Measurements from ENCODE around the gene STX10.

Gene STX10

DNA sequence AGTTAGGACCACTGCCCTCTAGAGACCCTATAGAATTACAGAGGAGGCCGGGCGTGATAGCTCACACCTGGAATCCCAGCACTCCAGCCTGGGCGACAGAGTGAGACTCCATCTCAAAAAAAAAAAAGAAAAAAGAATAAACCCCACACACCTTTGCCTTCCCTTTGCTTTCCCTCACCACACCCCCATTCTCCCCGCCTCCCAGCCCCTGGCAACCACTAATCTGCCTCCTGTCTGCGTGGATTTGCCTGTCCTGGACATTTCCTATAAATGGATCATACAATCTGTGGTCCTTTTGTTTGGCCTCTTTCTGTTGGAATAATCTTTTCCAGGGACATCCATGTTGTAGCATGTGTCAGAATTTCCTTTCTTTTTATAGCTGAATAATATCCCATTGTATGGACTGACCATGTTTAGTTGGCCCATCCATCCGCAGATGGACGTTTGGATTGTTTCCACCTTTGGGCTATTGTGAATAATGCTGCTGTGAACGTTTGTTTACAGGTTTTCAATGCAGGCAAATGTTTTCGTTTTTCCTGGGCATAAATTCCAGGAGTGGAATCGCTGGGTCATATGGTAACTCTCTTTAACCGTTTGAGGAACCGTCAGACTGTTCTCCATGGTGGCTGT, 16.8 kb downstream of the STX10 start:
- H3K9ac ChIP-seq (ENCODE audit: low read depth, low read length): no peak overlapping the region
- H3K36me3 ChIP-seq (ENCODE audit: control insufficient read depth, insufficient read depth, low read length): peaks cover 45% of the 10 kb centered on the region
- H3K4me3 ChIP-seq (ENCODE audit: low read depth, low read length): no peak overlapping the region
- H3K4me1 ChIP-seq (ENCODE audit: control insufficient read depth, insufficient read depth, low read length): no peaks in the 10 kb centered on the region
- no peaks in the 10 kb centered on the region for H3K9me3 ChIP-seq (ENCODE audit: control insufficient read depth, insufficient read depth, low read length)
- no peaks in the 10 kb centered on the region for H3K27me3 ChIP-seq (ENCODE audit: control insufficient read depth, insufficient read depth, low read length)

DNA sequence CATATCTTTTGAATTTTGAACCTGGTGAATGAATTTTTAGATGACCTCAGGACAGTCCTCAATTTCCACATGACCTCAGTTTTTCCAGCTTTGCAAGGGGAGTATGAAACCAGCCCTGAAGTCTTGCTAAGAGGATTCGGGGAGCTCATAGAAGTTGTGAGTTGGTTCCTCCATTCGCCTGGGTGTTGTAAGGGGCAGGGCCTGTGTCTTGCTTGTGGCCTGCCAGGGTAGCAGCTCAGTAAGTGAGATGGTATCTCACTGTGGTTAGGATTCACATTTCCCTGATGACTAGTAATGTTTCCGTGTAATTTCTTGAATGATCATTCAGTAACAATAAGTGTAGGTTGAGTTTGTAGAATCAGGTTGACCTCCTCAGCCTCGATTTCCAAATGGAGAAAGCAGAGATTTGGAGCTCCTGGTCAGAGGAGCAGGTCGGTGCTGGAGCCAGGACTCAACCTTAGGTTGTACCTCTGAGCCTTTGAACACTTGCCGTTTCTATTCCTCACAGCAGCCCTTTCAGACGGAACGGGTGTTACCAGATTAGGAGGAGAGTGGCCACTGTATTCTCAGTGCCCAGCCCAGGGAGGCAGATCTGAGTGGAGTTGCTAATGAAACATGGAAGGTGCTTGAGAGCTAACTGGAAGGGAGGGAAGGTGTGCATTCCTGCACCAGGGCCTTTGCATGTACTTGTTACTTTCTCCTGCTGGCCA, 17.5 kb downstream of the STX10 start:
- H3K9ac ChIP-seq (ENCODE audit: low read depth, low read length): peak overlapping the region; percentile 32

DNA sequence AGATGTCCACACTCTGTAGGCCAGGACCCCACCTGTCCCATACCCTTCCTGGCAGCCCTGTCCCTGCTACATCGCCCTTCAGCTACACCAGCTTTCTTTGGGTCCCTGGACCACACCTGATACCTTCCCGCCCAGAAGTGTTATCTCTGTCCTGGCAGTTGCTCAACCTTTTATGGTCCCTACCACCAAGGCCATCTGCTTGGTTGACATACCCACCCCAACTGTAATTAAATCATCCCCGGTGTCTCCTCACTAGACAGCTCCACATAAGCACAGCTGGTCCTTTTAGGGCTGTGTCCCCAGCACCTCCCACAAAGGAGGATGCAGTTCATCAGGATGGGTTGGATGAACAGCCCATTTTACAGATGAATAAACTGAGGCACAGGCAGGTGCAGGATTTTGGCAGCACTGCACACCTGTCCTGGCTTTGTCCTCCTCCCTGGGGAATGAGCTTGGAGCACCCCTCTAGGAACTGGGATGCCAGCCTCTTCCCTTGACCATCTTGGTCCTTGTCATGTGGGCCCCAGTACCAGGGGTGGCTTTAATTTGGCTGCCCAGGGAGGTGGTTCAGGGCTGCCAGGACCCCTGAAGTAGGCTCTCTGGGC, 19.2 kb downstream of the STX10 start:
- Histone ChIP-seq H3K27me3 (ENCODE audit: control insufficient read depth, insufficient read depth, low read length) (no peaks in the 10 kb centered on the region), H3K9me3 (ENCODE audit: control insufficient read depth, insufficient read depth, low read length) (no peaks in the 10 kb centered on the region), H3K4me1 (ENCODE audit: control insufficient read depth, insufficient read depth, low read length) (no peaks in the 10 kb centered on the region), H3K36me3 (ENCODE audit: control insufficient read depth, insufficient read depth, low read length) (peaks cover 26% of the 10 kb centered on the region), H3K9ac (ENCODE audit: low read depth, low read length) (no peak overlapping the region), H3K4me3 (ENCODE audit: low read depth, low read length) (no peak overlapping the region)

More for the DNA sequence above, 17.5 kb downstream of the STX10 start:
- peaks cover 38% of the 10 kb centered on the region for H3K36me3 ChIP-seq (ENCODE audit: control insufficient read depth, insufficient read depth, low read length)
- no peaks in the 10 kb centered on the region for H3K9me3 ChIP-seq (ENCODE audit: control insufficient read depth, insufficient read depth, low read length)
- H3K4me1 ChIP-seq (ENCODE audit: control insufficient read depth, insufficient read depth, low read length): no peaks in the 10 kb centered on the region
- no peak overlapping the region for H3K4me3 ChIP-seq (ENCODE audit: low read depth, low read length)
- H3K27me3 ChIP-seq (ENCODE audit: control insufficient read depth, insufficient read depth, low read length): no peaks in the 10 kb centered on the region

DNA sequence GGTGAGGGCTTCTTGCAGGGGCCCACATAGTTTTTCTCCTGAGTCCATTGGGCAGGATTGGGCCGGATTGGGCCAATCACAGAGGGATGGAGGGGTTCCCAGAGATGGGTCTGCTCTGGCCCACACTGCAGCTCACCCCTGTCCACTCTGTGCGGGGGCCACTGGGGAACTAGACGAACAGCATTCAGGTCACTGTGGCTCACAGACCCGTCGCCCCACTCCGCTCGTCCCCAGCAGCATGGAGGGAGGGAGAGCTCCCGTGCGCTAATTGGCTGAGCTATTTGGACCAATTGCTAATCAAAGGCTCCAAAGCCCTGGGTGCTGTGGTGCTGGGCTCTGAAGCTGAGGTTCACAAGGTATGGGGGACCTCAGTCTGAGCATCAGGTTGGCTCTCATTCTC, 20.8 kb downstream of the STX10 start:
- no peaks in the 10 kb centered on the region for H3K4me1 ChIP-seq (ENCODE audit: control insufficient read depth, insufficient read depth, low read length)
- H3K9ac ChIP-seq (ENCODE audit: low read depth, low read length): no peak overlapping the region
- no peak overlapping the region for H3K4me3 ChIP-seq (ENCODE audit: low read depth, low read length)
- H3K36me3 ChIP-seq (ENCODE audit: control insufficient read depth, insufficient read depth, low read length): peaks cover 11% of the 10 kb centered on the region
- no peaks in the 10 kb centered on the region for H3K27me3 ChIP-seq (ENCODE audit: control insufficient read depth, insufficient read depth, low read length)
- no peaks in the 10 kb centered on the region for H3K9me3 ChIP-seq (ENCODE audit: control insufficient read depth, insufficient read depth, low read length)

DNA sequence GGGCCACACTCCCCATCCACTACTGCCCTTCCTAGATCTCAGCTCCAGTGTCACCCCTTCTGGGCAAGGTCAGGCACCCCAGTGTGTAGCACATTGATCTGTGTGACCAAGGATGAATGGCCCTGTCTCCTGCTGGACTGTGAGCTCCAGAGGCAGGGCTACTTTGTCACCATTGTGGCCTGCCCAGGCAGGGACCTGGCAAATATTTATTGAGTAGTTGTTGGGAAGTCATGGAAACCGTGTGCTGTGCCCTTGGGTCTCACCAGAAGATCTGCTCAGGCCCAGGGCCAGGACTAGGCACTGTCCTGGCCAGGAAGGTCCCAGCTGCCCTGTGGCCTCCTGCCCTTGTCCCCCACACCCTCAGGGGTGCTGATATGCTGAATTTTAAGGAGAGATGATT, 21.6 kb downstream of the STX10 start:
- Histone ChIP-seq H3K36me3 (ENCODE audit: control insufficient read depth, insufficient read depth, low read length) (peaks cover 10% of the 10 kb centered on the region), H3K27me3 (ENCODE audit: control insufficient read depth, insufficient read depth, low read length) (no peaks in the 10 kb centered on the region), H3K9ac (ENCODE audit: low read depth, low read length) (no peak overlapping the region), H3K9me3 (ENCODE audit: control insufficient read depth, insufficient read depth, low read length) (no peaks in the 10 kb centered on the region), H3K4me3 (ENCODE audit: low read depth, low read length) (no peak overlapping the region), H3K4me1 (ENCODE audit: control insufficient read depth, insufficient read depth, low read length) (no peaks in the 10 kb centered on the region)

DNA sequence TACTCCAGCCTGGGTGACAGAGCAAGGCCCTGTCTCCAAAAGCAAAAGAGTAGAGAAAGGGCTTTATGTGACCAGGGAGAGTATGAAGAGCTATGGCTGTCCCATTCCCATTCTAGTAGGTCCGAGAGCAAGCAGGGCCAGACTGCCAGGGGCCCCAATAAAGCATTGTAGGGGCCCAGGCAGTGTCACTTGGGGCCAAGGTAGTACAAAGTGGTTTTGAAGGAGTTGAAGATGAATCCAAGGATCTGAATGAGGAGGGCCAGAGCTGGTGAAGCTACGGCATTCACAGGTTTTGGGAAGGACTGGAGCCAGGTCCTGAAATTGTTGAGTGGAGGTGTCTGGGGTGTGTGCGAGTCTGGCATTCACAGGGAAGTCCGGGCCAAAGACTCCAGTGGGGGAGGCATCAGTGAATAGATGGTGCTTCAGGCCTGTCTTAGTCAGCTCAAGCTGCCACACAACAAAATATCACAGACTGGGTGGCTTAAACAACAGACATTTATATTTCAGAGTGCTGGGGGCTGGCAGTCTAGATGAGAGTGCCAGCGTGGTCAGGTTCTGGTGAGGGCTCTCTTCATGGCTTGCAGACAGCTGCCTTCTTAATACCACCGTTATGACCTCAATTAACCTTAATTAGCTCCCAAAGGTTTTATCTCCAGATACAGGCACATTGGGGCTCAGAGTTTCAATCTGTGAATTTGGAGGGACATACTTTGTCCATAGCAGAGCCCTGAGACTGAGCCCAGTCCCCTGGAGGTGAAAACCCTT, 22.2 kb downstream of the STX10 start:
- Histone ChIP-seq H3K9ac (ENCODE audit: low read depth, low read length) (no peak overlapping the region), H3K4me1 (ENCODE audit: control insufficient read depth, insufficient read depth, low read length) (no peaks in the 10 kb centered on the region), H3K4me3 (ENCODE audit: low read depth, low read length) (no peak overlapping the region), H3K27me3 (ENCODE audit: control insufficient read depth, insufficient read depth, low read length) (no peaks in the 10 kb centered on the region), H3K9me3 (ENCODE audit: control insufficient read depth, insufficient read depth, low read length) (no peaks in the 10 kb centered on the region), H3K36me3 (ENCODE audit: control insufficient read depth, insufficient read depth, low read length) (peaks cover 10% of the 10 kb centered on the region)

DNA sequence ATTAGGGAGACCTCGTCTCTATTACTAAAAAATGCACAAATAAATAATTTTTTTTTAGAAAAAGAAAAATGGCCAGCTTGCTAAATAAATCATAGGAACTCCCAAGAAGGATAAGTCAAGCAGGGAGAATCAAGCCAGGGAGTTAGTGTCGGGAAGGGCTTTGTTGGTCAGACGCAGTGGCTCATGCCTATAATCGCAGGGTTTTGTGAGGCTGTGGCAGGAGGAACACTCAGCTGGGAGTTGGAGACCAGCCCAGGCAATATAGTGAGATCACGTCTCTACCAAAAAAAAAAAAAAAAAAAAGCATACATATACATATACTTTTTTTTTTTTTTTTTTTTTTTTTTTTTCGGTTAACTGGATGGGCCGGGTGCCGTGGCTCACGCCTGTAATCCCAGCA, 23.1 kb downstream of the STX10 start:
- Histone ChIP-seq H3K36me3 (ENCODE audit: control insufficient read depth, insufficient read depth, low read length) (peaks cover 14% of the 10 kb centered on the region), H3K4me3 (ENCODE audit: low read depth, low read length) (no peak overlapping the region), H3K4me1 (ENCODE audit: control insufficient read depth, insufficient read depth, low read length) (no peaks in the 10 kb centered on the region), H3K9ac (ENCODE audit: low read depth, low read length) (no peak overlapping the region), H3K27me3 (ENCODE audit: control insufficient read depth, insufficient read depth, low read length) (no peaks in the 10 kb centered on the region), H3K9me3 (ENCODE audit: control insufficient read depth, insufficient read depth, low read length) (no peaks in the 10 kb centered on the region)

DNA sequence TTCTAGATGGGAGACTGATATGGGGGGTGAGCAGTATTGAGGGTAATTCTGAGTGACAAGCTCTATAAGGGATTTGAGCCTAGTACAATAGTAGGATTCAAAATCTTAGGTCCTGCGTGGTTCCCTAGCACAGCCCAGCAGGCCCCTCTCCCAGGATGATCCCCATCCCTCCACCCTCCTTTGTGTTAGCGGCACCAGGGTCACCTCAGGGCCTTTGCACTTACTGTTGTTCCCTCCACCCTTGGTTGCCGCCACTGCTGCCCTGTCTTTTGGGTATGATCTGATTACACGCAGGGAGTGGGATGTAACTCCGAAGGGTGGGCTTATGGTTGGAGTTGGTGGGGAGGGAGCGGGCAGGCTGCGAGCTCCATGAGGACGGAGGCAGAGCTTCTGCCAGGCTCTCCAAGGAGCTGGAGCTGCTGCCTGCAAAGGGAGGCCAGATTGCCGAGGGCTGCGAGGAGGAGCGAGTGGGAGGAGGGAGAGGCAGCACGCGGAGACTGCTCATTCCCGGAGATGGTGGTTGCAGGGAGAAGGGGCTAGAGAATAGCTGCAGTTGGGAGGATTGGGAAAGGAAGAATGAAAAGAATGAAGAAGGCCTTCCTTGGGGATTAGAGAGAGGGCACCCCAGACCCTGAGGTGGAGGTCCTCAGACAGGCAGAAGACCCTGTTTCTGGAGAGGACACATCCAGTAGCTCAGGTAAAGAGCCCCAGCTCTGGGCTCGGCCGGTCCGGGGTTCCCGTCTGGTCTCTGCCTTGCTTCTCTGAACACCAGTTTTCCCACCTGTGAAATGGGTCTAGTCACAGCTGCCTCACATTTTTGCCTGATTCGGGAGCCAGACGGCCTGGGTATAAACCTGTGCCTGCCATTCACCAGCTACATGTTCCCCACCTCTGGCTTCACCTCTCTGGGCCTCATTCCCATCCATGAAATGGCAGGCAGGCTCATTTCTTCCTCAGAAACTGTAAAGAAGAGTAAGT, 26.9 kb downstream of the STX10 start:
- Histone ChIP-seq H3K9me3 (ENCODE audit: control insufficient read depth, insufficient read depth, low read length) (no peaks in the 10 kb centered on the region), H3K9ac (ENCODE audit: low read depth, low read length) (no peak overlapping the region), H3K36me3 (ENCODE audit: control insufficient read depth, insufficient read depth, low read length) (peaks cover 24% of the 10 kb centered on the region), H3K4me1 (ENCODE audit: control insufficient read depth, insufficient read depth, low read length) (peaks cover 24% of the 10 kb centered on the region), H3K27me3 (ENCODE audit: control insufficient read depth, insufficient read depth, low read length) (no peaks in the 10 kb centered on the region), H3K4me3 (ENCODE audit: low read depth, low read length) (no peak overlapping the region)

DNA sequence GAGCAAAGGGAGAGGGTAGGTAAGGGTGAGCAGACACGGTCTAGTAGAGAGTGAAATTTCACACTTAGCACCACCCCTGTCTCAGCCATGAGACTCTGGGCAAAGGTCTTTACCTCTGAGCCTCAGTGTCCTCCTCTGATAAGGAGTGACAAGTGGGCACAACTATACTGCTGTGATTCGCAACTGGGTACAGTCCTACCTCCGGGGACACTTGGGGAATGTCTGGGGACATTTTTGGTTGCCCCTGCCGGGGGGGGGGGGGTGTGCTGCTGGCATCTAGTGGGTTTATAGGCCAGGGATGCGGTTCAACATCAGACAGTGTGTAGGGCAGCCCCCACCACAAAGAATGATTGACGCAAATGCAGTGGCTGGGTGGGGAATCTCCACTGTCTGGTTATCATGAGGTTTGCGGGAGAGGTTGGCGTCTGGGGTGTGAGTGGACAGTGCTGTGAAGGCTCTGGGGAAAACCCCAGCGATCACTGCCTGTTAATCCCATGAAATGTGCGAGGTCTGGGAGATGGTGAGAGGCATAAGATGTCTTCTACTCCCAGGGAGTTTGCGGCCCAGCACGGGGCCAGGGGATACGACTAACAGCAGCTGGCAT, 27.8 kb downstream of the STX10 start:
- Histone ChIP-seq H3K36me3 (ENCODE audit: control insufficient read depth, insufficient read depth, low read length) (peaks cover 24% of the 10 kb centered on the region), H3K4me1 (ENCODE audit: control insufficient read depth, insufficient read depth, low read length) (peaks cover 24% of the 10 kb centered on the region), H3K9me3 (ENCODE audit: control insufficient read depth, insufficient read depth, low read length) (no peaks in the 10 kb centered on the region), H3K27me3 (ENCODE audit: control insufficient read depth, insufficient read depth, low read length) (no peaks in the 10 kb centered on the region), H3K9ac (ENCODE audit: low read depth, low read length) (peak overlapping the region; percentile 24), H3K4me3 (ENCODE audit: low read depth, low read length) (no peak overlapping the region)

DNA sequence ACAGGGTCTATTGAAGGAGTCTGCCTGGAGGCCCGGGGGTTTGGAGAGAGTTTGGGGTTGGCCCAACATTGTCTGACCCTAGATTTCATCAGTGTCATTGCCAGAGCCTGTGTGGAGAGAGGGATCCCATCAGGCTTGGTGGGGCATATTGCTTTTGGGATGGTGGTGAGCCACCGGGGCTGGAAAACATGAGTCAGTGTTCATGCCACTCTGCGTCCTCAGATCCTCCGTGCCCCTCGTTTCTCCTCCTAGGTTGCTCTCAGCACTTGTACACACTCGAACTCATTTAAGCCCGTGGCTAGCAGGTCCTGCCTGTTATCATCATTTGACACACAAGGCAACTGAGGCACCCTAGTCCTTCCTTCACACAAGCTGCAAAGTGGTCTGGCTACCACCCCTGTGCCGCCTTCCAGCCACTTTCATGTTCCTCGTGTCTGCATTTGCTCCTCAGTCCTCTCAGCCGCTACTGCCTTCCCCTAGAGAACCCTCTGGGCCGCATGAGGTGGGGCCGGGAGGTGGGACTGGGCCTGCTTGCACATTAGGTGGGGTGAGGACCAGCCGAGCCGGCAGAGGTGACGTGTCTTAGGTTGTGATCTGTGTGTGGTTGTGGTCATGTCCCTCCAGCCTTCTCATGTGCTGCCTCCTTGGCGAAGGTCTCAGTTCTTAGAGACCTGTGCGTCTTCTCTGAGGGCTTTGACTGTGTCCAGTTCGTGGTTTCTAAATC, 28.5 kb downstream of the STX10 start:
- peak overlapping the region; percentile 88 for H3K4me3 ChIP-seq (ENCODE audit: low read depth, low read length)
- no peaks in the 10 kb centered on the region for H3K9me3 ChIP-seq (ENCODE audit: control insufficient read depth, insufficient read depth, low read length)
- H3K27me3 ChIP-seq (ENCODE audit: control insufficient read depth, insufficient read depth, low read length): no peaks in the 10 kb centered on the region
- peaks cover 24% of the 10 kb centered on the region for H3K36me3 ChIP-seq (ENCODE audit: control insufficient read depth, insufficient read depth, low read length)
- H3K4me1 ChIP-seq (ENCODE audit: control insufficient read depth, insufficient read depth, low read length): peaks cover 24% of the 10 kb centered on the region
- peak overlapping the region; percentile 24 for H3K9ac ChIP-seq (ENCODE audit: low read depth, low read length)
